ENCODE measurements around the gene ALG14.
"Not testable (repeated sequence)": the region's sequence is repeated elsewhere in the genome, so short reads cannot be mapped to it uniquely, and the experiment has no call there.

Gene ALG14

GRCh38 chr1:95086949-95087533 lies 14.3 kb upstream of the ALG14 start:
- DNase-seq (ENCODE audit: low read depth) = peak; percentile 63

- no peak for DNase-seq (ENCODE audit: low read depth)
Measured at GRCh38 chr1:95085376-95085775, 12.6 kb upstream of the ALG14 start.

- DNase-seq (ENCODE audit: low read depth) = no peak
Measured at GRCh38 chr1:95084317-95085176, 11.8 kb upstream of the ALG14 start.

GRCh38 chr1:95080879-95081278 lies 8.1 kb upstream of the ALG14 start:
- no peak for DNase-seq (ENCODE audit: low read depth)

- DNase-seq (ENCODE audit: low read depth) = no peak
Measured at GRCh38 chr1:95080446-95080845, 7.7 kb upstream of the ALG14 start.

- no peak for DNase-seq (ENCODE audit: low read depth)
Measured at GRCh38 chr1:95076034-95076433, 3.3 kb upstream of the ALG14 start.

- no peak for DNase-seq (ENCODE audit: low read depth)
Measured at GRCh38 chr1:95073446-95073845, 695 bp upstream of the ALG14 start.

GRCh38 chr1:95072117-95072516 lies 634 bp downstream of the ALG14 start:
- DNase-seq (ENCODE audit: low read depth) = no peak

- no peak for DNase-seq (ENCODE audit: low read depth)
Measured at GRCh38 chr1:95071539-95071938, 1.2 kb downstream of the ALG14 start.

- no peak for DNase-seq (ENCODE audit: low read depth)
Measured at GRCh38 chr1:95069710-95070093, 3.0 kb downstream of the ALG14 start.

GRCh38 chr1:95068956-95069709 lies 3.6 kb downstream of the ALG14 start:
- no peak for DNase-seq (ENCODE audit: low read depth)

- DNase-seq (ENCODE audit: low read depth) = no peak
Measured at GRCh38 chr1:95067568-95067967, 5.2 kb downstream of the ALG14 start.

- DNase-seq (ENCODE audit: low read depth) = no peak
Measured at GRCh38 chr1:95067062-95067461, 5.7 kb downstream of the ALG14 start.

- no peak for DNase-seq (ENCODE audit: low read depth)
Measured at GRCh38 chr1:95061445-95062006, 11.2 kb downstream of the ALG14 start.

GRCh38 chr1:95058974-95059373 lies 13.8 kb downstream of the ALG14 start:
- DNase-seq (ENCODE audit: low read depth) = no peak

GRCh38 chr1:95057351-95057750 lies 15.4 kb downstream of the ALG14 start:
- DNase-seq (ENCODE audit: low read depth) = no peak

GRCh38 chr1:95049935-95050334 lies 22.8 kb downstream of the ALG14 start:
- DNase-seq (ENCODE audit: low read depth) = no peak

GRCh38 chr1:95048317-95048716 lies 24.4 kb downstream of the ALG14 start:
- no peak for DNase-seq (ENCODE audit: low read depth)

GRCh38 chr1:95047624-95048023 lies 25.1 kb downstream of the ALG14 start:
- DNase-seq (ENCODE audit: low read depth) = not testable (repeated sequence)

GRCh38 chr1:95046359-95046758 lies 26.4 kb downstream of the ALG14 start:
- DNase-seq (ENCODE audit: low read depth) = no peak

- peak; percentile 67 for DNase-seq (ENCODE audit: low read depth)
Measured at GRCh38 chr1:95043141-95043980, 29.4 kb downstream of the ALG14 start.

GRCh38 chr1:95042286-95042685 lies 30.5 kb downstream of the ALG14 start:
- no peak for DNase-seq (ENCODE audit: low read depth)
